Endometrium (tissue), 2 donors: Measurements from ENCODE around the gene FBXO47.
"Not testable (repeated sequence)": the region's sequence is repeated elsewhere in the genome, so short reads cannot be mapped to it uniquely, and the experiment has no call there.

Experiments
- FAIRE-seq: peaks from 2 replicates; lab custom pipeline; 2012; peaks lifted over from hg19 to GRCh38; lab: Jason Lieb, UNC
- donor health status: control.
- donor health status: control.

The FBXO47 gene

DNA sequence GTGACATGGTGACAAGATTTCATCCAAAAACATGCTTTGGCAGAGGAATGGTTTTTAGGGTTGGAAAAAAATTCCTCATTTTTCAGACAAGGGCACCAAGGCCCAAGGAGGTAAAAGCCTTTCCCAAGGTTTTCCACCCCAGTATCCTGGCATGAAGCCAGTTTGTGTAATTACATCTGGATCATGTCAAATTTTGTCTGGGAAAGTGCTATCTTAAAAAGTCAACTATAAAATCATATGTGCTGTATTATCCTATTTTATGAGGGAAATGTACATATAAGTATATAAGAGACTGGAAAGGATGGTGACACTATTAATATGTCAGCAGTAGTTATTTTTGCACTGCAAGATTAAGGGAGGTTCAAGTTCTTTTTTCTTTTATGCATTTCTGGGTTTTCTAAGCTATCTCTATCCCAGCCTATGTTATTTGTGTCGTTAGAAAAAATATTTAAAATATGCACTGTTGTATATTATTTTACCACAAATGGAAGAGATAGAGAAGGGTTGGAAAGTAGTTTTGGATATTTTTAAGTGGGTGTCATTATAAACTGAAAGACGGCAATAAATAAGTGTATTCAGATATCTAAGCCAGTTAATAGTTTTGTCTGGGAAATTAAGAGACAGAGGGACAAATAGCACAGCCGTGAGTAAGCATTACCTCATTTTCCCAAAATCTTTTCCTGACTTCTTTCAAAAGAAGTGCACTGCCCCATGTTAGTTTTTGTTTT is 13.5 kb upstream of the FBXO47 start:
- FAIRE-seq: peak; percentile 90

DNA sequence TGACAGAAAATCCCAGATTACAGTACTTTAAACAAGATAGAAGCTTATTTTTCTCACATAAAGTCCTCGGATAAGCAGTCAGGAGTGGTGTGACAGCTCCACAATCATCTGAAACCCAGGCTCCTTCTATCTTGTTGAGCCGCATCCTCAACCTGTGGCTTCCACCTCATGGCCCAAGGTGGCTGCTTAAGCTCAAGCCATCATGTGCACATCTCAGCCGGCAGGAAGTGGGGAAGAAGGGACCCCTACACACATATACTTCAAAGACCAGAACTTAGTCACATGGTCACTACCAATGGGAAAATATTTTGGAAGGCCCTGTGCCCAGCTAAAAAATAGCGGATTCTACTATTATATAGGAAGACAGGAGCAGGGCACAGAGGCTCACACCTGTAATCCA is 11.0 kb upstream of the FBXO47 start:
- FAIRE-seq: no peak

DNA sequence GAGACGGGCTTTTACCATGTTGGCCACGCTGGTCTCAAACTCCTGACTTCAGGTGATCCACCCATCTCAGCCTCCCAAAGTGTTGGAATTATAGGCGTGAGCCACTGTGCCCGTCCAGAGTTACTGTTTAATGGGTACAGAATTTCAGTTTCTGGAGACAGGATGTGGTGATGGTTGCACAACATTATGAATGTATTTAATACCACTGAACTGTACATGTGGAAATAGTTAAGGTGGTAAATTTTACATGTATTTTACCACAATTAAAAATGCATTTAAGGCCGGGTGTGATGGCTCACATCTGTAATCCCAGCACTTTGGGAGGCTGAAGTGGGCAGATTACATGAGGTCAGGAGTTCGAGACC is 9.0 kb upstream of the FBXO47 start:
- not testable (repeated sequence) for FAIRE-seq

DNA sequence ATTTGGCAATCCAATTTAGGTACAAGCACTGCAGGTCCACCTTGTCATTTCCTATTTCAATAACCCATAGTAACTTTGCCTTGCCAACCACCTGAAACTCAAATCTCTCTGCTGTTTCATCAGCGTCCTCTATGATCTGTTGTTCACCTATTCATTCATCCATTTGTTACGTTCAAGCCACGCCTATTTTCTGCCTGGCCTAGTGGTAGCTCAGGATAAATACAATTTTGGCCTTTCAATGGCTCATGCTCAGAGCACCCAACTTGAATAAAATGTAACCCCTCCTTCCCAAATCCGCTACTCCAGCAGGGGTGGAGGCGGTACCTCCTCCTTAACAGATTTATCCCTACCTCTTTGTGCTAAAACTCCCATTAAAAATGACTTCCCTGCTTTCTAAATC is 3.6 kb upstream of the FBXO47 start:
- no peak for FAIRE-seq

DNA sequence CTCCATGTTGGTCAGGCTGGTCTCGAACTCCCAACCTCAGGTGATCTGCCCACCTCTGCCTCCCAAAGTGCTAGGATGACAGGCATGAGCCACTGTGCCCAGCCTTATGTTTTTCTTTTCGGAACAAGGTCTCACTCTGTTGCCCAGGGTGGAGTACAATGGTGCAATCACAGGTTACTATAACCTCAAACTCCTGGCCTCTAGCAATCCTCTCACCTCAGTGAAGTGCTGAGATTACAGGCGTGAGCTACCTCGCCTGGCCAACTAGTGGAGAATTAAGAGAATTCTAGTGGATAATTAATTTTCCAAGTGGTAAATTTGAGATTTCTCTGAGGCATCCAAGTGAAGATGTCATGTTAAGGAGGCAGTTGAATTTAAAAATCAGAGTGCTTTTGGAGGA is 2.9 kb upstream of the FBXO47 start:
- FAIRE-seq: no peak

DNA sequence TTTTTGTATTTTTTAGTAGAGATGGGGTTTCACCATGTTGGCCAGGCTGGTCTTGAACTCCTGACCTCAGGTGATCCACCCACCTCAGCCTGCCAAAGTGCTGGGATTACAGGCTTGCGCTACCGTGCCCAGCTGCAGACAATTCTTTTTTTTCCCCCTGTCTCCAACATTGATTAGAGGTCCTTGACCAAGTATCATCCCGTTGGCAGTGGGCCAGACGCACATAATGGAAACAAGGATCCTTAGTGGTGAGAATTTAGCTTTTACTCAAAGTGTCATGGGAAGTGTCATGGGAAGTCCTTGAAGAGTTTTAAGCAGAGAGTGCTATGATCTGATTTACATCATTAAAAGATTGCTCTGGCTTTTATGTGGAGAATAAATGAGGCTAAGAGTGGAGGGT is 2.1 kb upstream of the FBXO47 start:
- FAIRE-seq: no peak

DNA sequence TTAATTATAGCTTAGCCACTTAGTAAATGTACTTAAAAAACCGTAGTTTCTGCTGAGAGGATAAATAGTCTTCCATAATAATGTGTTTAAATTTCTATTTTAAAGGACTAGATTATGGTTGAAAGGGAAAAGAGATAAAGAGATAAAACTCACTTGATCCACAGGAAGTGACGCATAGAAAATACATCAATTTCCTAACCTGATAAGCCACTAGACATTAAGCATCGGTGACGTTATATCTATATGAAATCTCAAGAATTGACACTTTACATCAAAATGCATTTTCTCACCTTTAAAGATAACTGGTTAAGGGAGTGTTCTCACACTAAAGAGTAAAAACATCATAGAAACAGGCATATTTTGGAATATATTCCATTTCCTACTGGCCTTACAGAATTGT is 5.8 kb downstream of the FBXO47 start:
- no peak for FAIRE-seq

DNA sequence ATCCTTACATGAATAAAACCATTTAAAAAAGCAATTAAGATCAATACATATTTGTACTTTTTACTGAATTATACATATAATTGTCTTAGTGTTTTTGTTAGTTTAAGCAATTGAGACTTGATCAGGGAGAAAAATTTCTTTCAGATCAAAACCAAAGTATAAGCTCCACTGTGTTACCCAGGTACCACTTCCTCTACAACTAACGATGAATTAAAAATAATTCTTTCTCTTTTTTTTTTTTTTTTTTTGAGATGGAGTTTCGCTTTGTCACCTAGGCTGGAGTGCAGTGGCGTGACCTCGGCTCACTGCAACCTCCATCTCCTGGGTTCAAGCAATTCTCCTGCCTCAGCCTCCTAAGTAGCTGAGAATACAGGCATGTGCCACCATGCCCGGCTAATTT is 6.8 kb downstream of the FBXO47 start:
- FAIRE-seq: no peak

DNA sequence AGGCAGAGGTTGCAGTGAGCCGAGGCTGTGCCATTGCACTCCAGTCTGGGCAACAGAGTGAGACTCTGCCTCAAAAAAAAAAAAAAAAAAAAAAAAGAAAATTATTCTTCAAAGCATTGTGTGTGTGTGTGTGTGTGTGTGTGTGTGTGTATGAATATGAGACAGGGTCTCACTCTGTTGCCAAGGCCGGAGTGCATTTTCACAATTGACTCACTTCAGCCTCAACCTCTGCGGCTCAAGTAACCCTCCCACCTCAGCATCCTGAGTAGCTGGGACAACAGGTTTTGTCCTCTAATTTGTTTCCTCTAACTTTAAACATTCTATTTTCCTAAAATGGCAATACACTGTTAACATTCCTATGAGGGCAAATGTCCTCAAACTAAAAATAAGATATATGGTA is 7.7 kb downstream of the FBXO47 start:
- no peak for FAIRE-seq

DNA sequence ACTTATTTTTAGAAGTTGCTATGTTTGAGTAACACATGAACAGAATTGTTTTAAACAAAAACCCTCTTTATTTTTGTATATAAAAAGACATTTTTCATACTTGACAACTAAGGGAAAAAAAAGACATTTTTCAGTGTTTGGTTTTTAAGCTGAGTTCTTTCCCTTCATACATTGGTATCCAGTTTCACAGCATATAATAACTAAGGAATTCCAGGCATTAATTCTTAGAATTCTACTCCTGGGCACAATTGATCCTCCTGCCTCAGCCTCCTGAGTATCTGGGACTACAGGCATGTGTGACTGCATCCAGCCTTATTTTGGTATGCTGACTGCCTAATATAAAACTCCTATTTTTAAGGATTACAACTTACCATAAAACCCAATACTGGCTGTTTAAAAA is 8.4 kb downstream of the FBXO47 start:
- FAIRE-seq: no peak

DNA sequence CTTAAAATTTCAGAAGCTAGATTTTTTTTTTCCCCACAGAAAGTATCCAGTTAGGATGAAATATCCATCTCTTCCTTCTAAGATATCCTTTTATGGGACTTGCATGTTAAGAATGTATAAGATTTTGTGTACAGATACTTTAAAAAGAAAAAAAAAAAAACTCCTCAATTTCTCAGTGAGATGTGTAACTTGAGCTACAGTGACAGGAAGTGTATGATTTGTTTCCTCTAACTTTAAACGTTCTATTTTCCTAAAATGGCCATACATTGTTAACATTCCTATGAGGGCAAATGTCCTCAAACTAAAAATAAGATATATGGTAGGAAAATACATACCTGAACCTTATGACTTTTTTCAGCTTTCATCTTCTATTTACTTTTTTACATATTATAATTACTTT is 8.9 kb downstream of the FBXO47 start:
- no peak for FAIRE-seq

DNA sequence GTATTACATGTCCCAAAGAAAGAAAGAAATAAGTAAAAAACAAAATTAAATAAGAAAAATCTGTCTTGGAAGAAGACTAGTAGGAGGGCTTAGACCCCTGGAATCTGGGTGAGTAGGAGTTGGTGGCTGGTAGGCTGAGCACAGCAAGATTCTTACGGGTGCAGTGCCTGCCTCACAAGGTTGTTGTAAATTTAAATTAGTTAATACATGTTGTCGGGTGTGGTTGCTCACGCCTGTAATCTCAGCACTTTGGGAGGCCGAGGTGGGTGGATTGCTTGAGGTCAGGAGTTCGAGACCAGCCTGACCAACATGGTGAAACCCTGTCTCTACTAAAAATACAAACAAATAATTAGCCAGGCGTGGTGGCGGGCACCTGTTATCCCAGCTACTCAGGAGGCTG is 13.4 kb downstream of the FBXO47 start:
- FAIRE-seq: not testable (repeated sequence)

DNA sequence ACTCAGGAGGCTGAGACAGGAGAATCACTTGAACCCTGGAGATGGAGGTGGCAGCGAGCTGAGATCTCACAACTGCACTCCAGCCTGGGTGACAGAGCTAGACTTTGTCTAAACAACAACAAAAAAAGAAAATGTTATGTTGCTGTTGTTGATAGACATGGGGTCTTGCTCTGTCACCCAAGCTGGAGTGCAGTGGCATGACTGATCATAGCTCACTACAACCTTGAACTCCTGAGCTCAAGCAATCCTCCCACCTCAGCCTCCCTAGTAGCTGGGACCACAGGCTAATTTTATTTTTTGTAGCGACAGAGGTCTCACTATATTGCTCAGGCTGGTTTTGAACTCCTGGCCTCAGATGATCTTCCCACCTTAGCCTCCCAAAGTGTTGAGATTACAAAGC is 20.0 kb downstream of the FBXO47 start:
- FAIRE-seq: no peak

DNA sequence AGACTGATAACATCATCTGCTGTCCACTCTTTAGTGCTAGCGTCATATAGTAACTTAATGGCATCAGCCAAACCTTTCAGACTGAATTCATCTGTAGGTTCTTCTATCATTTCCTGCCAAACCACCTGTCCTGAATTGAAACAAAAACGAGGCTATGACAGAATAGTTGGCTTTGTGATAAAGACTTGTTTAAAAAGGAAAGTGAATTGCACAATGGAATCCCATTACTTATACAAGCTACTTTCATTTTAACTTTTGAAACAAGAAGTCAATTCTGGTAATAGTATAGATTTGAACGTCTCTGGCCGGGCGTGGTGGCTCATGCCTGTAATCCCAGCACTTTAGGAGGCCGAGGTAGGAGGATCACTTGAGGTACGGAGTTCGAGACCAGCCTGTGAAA is 23.6 kb downstream of the FBXO47 start:
- FAIRE-seq: no peak

DNA sequence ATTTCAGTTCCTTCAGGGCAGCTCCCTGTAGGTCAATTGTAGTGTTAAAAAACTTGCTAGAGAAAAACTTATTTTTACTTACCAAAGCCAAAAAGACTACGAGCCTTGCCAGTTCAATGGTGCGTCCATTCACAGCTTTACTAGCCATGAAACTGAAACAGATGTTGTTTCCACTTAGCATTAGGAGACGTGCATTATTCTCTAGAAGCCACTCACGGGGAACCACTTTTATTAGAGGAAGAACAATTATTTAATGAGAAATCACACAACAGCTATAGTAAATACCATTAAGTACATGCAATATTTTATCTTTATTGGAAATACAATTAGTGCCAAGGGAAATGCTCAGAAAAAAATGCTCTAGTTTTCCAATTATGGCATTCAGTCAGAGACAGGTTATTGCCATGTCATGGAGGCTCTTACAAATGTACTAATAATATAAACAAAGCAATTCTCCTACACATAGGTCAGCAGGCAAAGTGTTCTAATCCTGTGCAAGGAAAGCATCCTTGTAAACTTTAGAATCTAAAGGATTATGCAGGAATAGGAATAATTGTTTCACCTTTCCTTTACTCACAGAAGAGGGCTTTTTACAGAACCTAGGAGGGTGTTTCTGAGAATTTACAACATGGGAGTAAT is 24.4 kb downstream of the FBXO47 start:
- FAIRE-seq: peak; percentile 73

DNA sequence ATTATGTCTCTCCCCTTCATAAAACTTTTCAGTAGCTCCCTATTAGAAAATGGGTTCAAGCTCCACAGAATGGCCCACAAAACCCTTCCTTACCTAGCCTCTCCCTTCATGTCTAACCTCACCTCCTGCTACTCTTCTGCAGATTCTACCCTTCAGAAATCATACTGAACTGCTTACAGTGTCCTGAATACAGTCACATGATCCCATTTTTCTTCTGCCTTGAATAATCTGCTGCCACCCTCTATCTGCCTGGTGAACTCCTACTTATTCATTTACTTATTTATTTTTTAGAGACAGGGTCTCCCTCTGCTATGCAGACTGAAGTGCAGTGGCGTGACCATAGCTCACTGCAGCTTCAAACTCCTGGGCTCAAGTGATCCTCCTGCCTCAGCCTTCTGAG is 26.8 kb downstream of the FBXO47 start:
- no peak for FAIRE-seq

DNA sequence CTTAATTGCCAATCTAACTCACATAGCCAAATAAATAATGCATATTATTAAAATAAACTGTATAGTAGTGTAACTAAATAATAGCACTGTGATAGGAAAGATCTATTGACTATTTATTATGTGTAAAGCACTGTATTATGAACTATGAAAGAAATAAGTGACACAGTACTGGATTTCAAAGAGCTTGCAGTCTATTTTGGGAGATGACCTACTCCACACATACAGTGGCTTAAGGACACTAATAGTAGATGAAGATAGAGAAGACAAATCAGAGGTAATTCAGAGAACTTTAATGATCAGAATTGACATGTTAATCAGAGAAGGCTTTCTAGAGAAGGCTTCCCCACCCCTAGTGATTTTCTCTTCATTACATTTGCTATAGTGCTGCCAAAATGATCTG is 27.2 kb downstream of the FBXO47 start:
- FAIRE-seq: no peak

DNA sequence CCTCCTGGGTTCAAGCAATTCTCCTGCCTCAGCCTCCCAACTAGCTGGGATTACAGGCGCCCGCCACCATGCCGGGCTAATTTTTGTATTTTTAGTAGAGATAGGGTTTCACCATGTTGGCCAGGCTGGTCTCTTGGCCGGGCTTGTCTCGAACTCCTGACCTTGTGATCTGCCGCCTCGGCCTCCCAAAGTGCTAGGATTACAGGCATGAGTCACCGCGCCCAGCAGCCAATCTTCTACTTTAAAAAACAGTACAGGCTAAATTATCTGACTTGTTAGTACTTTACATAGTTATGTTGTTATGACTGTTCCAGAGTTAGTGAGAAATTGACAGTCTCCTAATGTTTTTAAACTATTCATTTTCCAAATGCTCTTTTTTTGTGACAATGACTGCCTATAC is 33.2 kb downstream of the FBXO47 start:
- not testable (repeated sequence) for FAIRE-seq

DNA sequence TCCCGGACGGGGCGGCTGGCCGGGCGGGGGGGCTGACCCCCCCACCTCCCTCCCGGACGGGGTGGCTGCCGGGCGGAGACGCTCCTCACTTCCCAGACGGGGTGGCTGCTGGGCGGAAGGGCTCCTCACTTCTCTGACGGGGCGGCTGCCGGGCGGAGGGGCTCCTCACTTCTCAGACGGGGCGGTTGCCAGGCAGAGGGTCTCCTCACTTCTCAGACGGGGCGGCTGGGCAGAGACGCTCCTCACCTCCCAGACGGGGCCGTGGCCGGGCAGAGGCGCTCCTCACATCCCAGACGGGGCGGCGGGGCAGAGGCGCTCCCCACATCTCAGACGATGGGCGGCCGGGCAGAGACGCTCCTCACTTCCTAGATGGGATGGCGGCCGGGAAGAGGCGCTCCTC is 36.4 kb downstream of the FBXO47 start:
- FAIRE-seq: not testable (repeated sequence)

DNA sequence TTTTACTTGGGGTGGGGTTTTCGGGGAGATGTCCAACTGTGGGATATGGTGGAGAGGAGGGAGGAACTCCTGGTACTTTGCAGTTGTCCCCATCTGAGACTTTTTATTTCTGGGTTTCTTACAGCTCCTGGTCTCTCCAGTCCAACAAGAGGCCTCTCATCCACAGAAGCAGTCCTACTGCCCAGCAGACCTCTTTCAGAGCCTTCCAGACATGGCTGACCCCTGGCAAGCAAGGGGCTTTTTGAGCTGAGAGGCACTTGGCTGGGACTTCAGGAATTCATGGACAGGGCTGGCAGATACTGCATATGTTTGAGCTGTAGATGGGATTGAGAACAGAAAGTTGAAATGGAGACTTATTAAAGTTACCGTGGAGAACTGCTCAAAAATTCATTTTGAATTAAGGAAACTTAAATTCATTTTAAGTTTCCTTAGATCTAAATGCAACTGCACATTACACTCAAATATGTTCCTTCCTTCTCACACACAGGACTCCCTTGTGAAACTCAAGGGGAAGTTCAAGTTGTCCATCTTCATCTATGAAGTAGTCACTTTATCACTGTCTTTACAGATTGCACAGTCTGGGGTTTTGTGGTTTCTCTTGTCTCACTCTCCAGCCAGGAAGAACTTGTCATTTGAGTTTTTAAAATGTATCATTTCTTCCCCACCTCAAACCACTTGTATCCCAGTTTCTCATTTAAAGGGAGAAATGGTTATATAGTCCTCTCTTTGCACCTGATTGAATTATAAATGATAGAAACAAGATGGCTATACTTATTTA is 40.7 kb downstream of the FBXO47 start:
- no peak for FAIRE-seq

DNA sequence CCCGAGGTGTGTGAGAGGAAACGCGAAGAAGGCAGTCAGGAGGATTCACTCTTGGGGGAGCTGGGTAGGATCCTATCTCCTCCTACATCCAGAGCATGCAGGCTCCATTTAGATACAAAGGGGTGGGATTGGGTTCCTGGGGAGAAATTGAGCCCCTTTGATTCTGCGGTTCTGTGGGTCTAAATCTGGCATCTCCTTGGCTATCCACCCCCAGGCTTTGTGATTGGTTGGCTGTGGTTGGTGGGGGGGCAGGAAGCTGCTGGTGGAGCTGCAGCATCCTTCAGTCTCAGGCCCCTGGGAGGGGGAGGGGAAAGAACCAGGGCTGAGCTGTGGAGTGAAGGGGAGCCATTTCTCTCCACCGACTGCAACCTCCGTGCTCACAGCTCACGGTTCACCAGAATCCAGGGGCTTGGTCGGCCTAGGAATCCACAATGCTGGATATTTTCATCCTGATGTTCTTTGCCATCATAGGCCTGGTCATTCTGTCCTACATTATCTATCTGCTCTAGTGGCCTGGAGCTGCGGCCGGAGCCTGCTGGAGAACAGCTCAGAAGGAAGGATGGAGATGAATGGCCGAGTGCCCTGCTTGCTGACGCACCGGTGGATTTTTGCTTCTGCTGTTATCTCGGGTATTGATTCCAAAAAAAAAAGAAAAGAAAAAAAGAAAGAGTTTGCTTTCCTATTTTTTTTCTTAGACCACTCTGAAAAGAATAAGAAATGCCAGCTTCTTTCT is 41.8 kb downstream of the FBXO47 start, which contains the start of gene LASP1NB:
Gene LASP1NB (plus strand): TSS at position 352 of the 733 bp plus-strand sequence.
- FAIRE-seq: no peak

DNA sequence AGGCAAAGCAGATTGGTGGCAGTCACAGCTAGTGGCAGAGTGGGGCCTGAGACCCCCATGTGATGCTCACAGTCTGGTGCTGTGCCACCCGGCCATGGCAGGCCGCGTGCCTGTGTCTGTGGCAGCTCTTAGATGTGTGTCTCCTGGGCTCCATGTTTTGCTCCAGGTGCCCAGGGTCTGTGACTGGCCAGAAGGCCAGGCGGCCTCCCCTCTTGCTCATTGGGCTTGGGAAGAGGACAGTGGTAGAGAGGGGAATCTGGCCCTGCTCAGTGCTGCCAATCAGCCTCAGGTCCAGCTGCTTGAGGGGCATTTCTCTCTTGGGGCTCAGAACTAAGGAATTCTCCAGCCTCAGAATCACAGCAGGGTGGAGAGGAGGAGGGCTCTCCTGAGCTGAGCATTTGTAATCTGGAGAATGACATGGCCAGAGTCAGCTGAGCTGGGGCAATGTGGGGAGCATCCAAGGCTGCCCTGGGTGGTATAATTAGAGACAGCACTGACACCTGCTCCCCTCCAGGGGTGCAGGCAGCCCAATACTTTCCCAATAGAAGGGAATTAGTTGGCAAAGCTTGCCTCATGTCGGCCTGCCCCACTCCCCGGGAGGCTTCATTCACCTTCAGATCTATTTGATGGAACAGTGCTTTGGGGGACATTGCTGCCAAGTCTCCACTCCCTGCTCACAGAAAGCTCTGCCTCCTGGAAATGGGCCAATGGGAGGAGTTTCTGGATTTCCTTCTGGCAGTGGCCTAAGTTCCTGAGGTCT is 44.5 kb downstream of the FBXO47 start:
- no peak for FAIRE-seq
